GM12874 (cell line): ENCODE results near the gene FOXN3.

Source experiments
- TF ChIP-seq, protein P1 (sequence below): IDR thresholded peaks from 2 replicates; pipeline ENCODE4 v1.5.1; 2011; ENCODE audit warnings: low read depth, mild to moderate bottlenecking, control low read depth, low read length, moderate library complexity; ENCODE audit not compliant: insufficient read depth

FOXN3 gene

DNA sequence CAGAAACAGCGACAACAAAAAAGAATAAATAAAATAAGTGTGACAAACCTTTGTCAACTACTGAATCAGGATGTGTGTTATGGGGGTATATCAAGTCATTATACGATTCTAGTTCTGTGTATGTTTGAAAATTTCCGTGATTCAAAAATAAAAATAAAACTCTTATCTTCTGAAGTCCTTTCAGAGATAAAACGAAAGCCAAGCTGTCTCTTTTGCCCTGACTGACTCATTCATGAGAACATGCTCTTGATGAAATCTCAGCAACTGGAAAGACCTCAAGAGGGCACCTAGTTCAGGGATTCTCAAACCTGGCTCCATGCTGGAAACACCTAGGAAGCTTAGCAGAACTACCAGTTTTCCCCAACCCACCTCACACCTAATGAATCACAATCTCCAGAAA lies 9.2 kb downstream of the FOXN3 start:
- TF ChIP-seq, protein P1, sequence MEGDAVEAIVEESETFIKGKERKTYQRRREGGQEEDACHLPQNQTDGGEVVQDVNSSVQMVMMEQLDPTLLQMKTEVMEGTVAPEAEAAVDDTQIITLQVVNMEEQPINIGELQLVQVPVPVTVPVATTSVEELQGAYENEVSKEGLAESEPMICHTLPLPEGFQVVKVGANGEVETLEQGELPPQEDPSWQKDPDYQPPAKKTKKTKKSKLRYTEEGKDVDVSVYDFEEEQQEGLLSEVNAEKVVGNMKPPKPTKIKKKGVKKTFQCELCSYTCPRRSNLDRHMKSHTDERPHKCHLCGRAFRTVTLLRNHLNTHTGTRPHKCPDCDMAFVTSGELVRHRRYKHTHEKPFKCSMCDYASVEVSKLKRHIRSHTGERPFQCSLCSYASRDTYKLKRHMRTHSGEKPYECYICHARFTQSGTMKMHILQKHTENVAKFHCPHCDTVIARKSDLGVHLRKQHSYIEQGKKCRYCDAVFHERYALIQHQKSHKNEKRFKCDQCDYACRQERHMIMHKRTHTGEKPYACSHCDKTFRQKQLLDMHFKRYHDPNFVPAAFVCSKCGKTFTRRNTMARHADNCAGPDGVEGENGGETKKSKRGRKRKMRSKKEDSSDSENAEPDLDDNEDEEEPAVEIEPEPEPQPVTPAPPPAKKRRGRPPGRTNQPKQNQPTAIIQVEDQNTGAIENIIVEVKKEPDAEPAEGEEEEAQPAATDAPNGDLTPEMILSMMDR = no peak

DNA sequence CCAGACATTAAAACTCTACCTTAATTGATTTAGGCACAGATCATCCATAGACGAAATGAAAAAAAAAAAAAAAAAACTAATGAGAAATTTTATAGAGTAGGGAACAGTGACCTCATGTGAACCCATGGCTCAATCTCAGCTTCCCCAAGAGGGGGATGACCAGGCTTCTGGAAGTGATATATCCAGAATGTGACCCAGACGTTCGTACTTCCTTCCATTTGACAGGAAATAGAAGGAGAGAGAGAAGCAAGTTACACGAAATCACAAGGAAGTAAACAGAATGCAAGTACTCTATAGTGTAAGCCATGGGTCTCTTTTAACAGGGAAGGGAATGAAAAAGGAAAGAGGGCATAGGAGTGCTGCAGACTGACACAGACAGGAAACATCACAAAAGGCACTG lies 10.1 kb downstream of the FOXN3 start:
- TF ChIP-seq, protein P1 = no peak

DNA sequence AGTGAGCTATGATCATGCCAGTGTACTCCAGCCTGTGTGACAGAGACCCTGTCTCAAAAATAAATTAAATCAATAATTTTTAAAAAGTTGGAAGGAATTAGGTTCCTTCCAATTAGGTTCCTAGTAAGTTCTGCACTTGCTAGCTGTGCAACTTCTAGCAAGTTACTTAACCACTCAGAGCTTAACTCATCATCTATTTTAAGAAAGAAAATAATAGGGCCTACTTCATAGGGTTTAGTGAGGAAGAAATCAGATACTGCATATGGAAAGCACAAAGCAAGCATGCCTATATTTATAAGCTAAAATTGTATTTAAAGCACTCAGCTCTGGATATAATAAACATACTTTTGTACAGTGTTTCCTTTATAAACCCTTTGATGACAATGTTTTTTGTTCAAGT lies 10.7 kb downstream of the FOXN3 start:
- TF ChIP-seq, protein P1 = no peak

DNA sequence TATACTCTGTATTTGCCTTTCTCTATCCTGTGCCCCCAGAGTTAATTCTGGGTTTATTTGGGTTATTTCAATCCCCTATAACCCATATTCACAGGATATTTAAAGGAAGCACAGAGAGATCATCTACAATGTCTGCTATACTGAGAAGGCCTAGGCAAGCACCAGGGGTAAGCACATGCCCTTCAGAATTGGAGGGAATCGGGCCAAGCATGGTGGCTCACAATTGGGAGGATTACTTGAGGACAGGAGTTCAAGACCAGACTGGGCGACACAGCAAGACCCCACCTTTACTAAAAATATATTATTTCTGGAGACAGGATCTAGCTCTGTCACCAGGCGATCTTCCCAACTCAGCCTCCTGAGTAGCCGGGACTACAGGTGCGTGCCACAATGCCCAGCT lies 11.3 kb downstream of the FOXN3 start:
- TF ChIP-seq, protein P1 = no peak

DNA sequence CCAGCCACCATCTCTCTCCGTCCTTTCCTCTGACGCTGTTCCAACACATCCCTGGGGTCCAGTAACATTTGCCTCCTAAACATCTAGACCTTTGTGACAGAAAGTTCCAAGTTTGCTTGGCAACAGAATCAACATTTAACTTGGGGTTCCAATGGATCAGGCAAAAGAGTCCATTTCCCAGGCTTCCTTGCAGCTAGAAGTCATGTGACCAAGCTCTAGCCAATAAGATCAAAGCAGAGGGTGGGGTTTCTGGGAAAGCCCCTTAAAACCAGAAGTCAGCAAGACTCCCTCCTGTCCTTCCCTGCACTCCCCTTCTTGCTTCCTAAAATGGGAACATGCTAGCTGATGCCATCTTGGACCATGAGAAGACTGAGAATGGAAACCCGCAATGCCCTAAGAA lies 14.7 kb downstream of the FOXN3 start:
- TF ChIP-seq, protein P1 = no peak

DNA sequence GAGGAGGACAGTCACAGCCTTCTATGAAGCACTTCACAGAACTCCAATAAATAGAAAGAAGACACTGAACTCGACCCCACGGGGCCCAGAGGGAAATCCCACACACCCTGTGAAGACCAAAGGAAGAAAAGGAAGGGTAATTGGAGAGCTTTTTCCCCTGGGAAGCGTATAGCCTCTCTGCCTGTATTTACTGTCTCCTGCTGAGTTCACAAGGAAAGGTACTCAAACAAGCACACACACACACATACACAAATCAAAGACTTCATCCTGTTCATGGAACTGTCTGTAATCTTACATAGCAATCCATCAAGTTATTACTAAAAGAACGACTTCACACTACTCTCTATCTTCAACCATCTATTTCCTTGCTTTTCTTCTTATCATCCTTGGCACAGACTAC lies 15.3 kb downstream of the FOXN3 start:
- TF ChIP-seq, protein P1 = no peak

DNA sequence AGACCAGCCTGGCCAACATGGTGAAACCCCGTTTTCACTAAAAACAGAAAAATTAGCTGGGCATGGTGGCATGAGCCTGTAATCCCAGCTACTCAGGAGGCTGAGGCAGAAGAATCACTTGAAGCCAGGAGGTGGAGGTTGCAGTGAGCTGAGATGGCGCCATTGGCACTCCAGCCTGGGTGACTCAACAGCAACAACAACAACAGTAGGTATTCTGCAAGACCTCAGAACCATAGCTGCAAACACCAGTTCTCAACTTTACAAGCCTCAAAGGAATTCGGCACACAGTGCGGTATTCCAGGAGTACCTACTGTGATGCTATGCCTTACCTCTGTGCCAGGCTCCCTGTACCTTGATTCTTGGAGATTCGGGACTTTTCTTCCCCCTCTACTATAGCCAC lies 15.8 kb downstream of the FOXN3 start:
- TF ChIP-seq, protein P1 = no peak

DNA sequence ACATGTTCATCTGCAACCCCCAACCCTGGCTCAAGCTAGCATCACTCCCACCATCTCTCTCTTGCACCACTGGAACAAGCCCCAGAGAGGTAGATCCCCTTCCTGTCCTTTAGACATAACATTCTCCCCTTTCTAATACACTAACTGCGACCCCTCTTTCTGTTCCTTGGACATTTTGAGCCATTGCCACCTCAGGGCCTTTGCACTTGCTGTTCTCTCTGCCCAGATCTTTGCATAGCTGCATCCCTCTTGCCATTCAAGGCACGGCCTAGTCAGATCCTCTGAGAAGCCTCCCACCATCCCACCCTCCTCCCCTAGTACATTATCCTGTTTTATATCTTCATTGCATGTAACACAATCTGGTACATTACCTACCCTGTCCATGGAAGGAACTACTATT lies 16.5 kb downstream of the FOXN3 start:
- TF ChIP-seq, protein P1 = no peak
